Right lobe of liver (tissue), 6 donors: ENCODE data around the gene EHHADH. TPM values are rescaled to one million over a fixed set of nuclear protein-coding genes. Genes with fewer than 3 reads are reported as not detected.
"Not testable (repeated sequence)": the region's sequence is repeated elsewhere in the genome, so short reads cannot be mapped to it uniquely, and the experiment has no call there.

Experiments used
- ATAC-seq, 4 donors: fragments of 200-7000 bp; cut with Tn5 transposase; one replicate each; pipeline ENCODE4 v1.9.1; 2020; ENCODE audit warnings: mild to moderate bottlenecking in 4 of 4, moderate library complexity in 4 of 4
- DNase-seq, 3 donors: peaks; one replicate each; pipeline ENCODE4 v3.0.0-alpha.2; 2020
- H3K27ac ChIP-seq, 3 donors: fragments of 200-600 bp; one replicate each; pipeline ENCODE4 v1.8.0; 2022
- H3K27me3 ChIP-seq, 2 donors: fragments of 200-600 bp; one replicate each; pipeline ENCODE4 v1.8.0; 2022
- H3K36me3 ChIP-seq, 4 donors: fragments of 200-600 bp; sonication (generic) in 1 of 4; one replicate each; pipeline versions ENCODE4 v1.5.1 to v1.8.0; 2017 to 2022; ENCODE audit warnings: control low read depth in 1 of 4
- H3K4me1 ChIP-seq, 4 donors: fragments of 200-600 bp; sonication (generic) in 1 of 4; one replicate each; pipeline versions ENCODE4 v1.5.1 to v1.8.0; 2017 to 2022; ENCODE audit warnings: control low read depth in 1 of 4
- H3K4me3 ChIP-seq, 3 donors: fragments of 200-600 bp; one replicate each; pipeline ENCODE4 v1.8.0; 2022
- H3K9me3 ChIP-seq, 4 donors: fragments of 200-600 bp; sonication (generic) in 1 of 4; one replicate each; pipeline versions ENCODE4 v1.5.1 to v1.8.0; 2017 to 2022; ENCODE audit warnings: control low read depth in 1 of 4
- POLR2A ChIP-seq: fragments of 450-650 bp; IDR thresholded peaks from one replicate; pipeline ENCODE4 v1.6.1; 2017; ENCODE audit warnings: antibody characterized with exemption, mild to moderate bottlenecking
- WGBS: methylation state at CpG from one replicate; pipeline ENCODE4 v1.1.6; 2018; ENCODE audit warnings: low coverage, low lambda C conversion rate; ENCODE audit not compliant: insufficient coverage; ENCODE audit errors: missing lambda C conversion rate; 5-methylcytosine and 5-hydroxymethylcytosine counted together
- intact Hi-C, 2 donors: fragments of 100-400 bp; cut with DNase I; formaldehyde crosslinking; loops; one replicate each; pipeline versions ENCODE4 v1.11.2 to v1.14.1; 2022
- long read RNA-seq: library from polyadenylated mRNA; unstranded; transcript quantifications from one replicate; pipeline ENCODE4 v2.0.0, GENCODE V29; 2019
- total RNA-seq, 6 experiments: library from RNA; depleted of rRNA in 2 of 6; stranded (reverse); fragments of >200 nt in 2 of 6; fragmentation: NEBNext Ultra II Directional in 3 of 6; extraction: Animal tissue kit (Norgen Biotek cat#: 25700) in 3 of 6; gene quantifications; one replicate each; pipeline versions ENCODE4 v1.1.0 to v1.2.4, GENCODE V29; 2016 to 2023
- TF ChIP-seq, protein P1 (sequence below), 4 donors: fragments of 200-600 bp in 3 of 4; fragments of 450-650 bp in 1 of 4; IDR thresholded peaks; one replicate each; pipeline versions ENCODE4 v1.5.1 to v1.8.0; 2016 to 2022; ENCODE audit warnings: antibody characterized with exemption in 4 of 4, mild to moderate bottlenecking in 2 of 4
- donor health status: DM: no; HTN: yes; CAD: no.
- donor health status: DM: no; HTN: no; CAD: no.
- donor health status: DM: no; HTN: no; CAD: no.
- donor health status: DM: no; HTN: yes; CAD: no.
- donor health status: DM: no; HTN: yes; CAD: no.

Gene EHHADH
- total RNA-seq, result 100 to 1,000 TPM; 138 to 322 (median 216) TPM
- long read RNA-seq, transcript EHHADH-201 (7 exons, 3,850 nt), result major isoform, 11 of 20 reads
- long read RNA-seq, partial matches to known transcripts, result 1 of 20 reads
- long read RNA-seq, other reads (novel, unspliced or antisense), result 8 of 20 reads

DNA sequence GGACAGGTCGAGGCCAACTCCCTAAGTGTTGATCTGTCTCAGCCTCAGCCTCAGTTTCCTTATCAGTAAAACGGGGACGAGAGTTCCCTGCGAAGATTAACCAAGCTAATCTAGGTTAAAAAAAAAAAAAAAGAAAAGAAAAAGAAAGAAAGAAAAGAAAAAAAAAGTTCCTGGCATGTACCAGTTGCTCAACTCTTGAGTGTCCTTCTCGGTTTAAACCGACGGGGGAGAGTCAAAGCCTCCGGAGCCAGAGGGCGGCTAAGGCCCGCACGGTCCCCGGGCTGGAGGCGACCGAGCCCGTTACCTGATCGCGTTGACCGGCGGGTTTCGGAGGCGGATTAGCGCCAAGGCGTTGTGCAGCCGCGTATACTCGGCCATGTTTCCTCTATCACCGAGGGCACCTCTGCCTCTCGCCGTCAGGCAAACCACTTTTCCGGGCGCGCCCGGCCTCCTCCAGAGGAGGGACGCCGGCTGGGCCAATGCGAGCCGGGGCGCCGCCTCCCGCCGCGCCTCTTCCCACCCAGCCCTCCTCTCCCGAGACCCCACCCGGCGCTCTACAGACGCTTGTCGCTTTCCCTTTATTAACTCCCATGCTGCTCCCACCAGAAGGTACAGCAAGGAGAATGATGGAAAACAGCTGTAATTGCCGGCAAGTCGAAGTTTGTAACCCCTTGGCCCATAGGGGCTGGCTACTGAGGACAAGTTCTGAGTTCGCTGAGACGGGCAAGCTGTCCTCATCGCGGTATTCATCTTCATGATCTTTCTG, at the start of gene EHHADH:
EHHADH (minus strand) TSS at position 405 of the 766 bp plus-strand sequence; CDS start at position 378, 27 bp downstream.
- TF ChIP-seq, protein P1, sequence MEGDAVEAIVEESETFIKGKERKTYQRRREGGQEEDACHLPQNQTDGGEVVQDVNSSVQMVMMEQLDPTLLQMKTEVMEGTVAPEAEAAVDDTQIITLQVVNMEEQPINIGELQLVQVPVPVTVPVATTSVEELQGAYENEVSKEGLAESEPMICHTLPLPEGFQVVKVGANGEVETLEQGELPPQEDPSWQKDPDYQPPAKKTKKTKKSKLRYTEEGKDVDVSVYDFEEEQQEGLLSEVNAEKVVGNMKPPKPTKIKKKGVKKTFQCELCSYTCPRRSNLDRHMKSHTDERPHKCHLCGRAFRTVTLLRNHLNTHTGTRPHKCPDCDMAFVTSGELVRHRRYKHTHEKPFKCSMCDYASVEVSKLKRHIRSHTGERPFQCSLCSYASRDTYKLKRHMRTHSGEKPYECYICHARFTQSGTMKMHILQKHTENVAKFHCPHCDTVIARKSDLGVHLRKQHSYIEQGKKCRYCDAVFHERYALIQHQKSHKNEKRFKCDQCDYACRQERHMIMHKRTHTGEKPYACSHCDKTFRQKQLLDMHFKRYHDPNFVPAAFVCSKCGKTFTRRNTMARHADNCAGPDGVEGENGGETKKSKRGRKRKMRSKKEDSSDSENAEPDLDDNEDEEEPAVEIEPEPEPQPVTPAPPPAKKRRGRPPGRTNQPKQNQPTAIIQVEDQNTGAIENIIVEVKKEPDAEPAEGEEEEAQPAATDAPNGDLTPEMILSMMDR (IDR thresholded peaks at IDR 0.05), result peak in 1 of 4 donors; percentile 6
- TF ChIP-seq POLR2A, result peak; percentile 87
- DNase-seq (peak; percentile 94), ATAC-seq (peak; percentile 93 to 99 (median 94))
- Histone ChIP-seq H3K27me3 (no peaks in the 10 kb centered on the region), H3K4me1 (peaks cover 0 to 21% (median 0%) of the 10 kb centered on the region in 4 donors), H3K4me3 (peak within 1 kb of the TSS; percentile 61 to 91 (median 81)), H3K27ac (peak within 1 kb of the TSS; percentile 81 to 94 (median 87)), H3K9me3 (no peaks in the 10 kb centered on the region), H3K36me3 (no peaks in the 10 kb centered on the region)
- intact Hi-C loops, result no loop called here
- WGBS, result 4% methylated on average over 31 of the region's 53 CpGs

DNA sequence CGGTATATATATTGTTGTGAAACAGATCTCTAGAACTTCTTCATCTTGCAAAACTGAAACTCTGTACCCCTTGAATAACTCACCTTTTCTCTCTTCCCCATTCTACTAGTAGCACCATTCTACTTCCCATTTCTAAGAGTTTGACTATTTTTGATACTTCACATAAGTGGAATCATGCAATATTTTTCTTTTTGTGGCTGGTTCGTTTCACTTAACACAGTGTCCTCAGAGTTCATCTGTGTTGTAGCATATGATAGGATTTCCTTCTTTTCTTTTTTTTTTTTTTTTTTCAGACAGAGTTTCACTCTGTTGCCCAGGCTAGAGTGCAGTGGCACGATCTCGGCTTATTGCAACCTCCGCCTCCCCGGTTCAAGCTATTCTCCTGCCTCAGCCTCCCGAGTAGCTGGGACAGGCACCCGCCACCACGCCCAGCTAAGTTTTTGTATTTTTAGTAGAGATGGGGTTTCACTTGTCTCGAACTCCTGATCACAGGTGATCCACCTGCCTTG, 46.1 kb upstream of the EHHADH start:
- H3K36me3 ChIP-seq, H3K4me3 ChIP-seq, intact Hi-C loops, H3K9me3 ChIP-seq, H3K27me3 ChIP-seq, DNase-seq, H3K4me1 ChIP-seq, H3K27ac ChIP-seq: not testable (repeated sequence)
- 73% methylated on average over 8 of the region's 10 CpGs for WGBS
- peak in 2 of 4 donors; percentile 35 to 41 for ATAC-seq

DNA sequence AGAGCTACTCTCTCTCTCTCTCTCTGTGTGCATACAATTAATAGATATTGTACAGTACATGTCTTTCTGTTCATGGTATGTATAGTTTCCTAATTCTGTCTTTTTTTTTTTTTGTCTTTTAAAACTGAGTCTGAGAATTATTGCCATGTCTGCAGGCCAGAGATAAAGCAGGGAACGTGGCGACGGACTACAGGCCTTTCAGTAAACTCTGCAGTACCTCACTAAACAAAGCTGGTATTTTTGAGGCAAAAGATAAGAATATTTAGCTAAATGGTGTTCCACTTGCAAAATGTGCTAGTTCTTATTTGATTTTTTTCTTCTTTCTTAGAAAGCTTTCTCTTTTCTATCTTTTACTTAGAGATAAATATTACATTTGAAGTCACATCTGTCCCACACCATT, 44.0 kb upstream of the EHHADH start:
- no peaks in the 10 kb centered on the region for H3K9me3 ChIP-seq
- H3K27me3 ChIP-seq, result no peaks in the 10 kb centered on the region
- TF ChIP-seq, protein P1 (IDR thresholded peaks at IDR 0.05), result no peak
- no peak for TF ChIP-seq POLR2A
- H3K27ac ChIP-seq, result no peak overlapping the region
- DNase-seq, result no peak
- no peak overlapping the region for H3K4me3 ChIP-seq
- H3K4me1 ChIP-seq, result no peaks in the 10 kb centered on the region
- 85% methylated on average over 3 of the region's 3 CpGs for WGBS
- no peak for ATAC-seq
- H3K36me3 ChIP-seq, result no peaks in the 10 kb centered on the region
- intact Hi-C loops, result no loop called here

DNA sequence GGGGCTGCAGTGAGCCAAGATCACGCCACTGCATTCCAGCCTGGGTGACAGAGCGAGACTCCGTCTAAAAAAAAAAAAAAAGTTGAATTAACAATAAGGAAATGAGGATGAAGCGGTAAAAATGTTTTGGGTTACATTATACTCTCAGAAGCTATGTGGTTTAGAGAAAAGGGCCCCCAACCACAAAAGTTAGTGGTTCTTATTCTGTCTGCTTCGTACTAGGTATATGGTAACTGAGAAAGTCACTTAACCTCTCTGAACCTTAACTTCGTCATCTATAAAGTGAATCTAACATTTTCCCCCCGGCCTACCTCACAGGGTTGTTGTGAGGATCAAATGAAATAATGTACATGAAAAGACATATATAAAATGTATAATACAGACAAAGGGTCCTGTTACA, 38.4 kb upstream of the EHHADH start:
- DNase-seq (no peak), ATAC-seq (no peak)
- Histone ChIP-seq H3K9me3 (no peaks in the 10 kb centered on the region), H3K4me1 (no peaks in the 10 kb centered on the region), H3K27ac (no peak overlapping the region), H3K4me3 (no peak overlapping the region), H3K27me3 (no peaks in the 10 kb centered on the region), H3K36me3 (no peaks in the 10 kb centered on the region)
- intact Hi-C loops, result no loop called here
- no peak for TF ChIP-seq POLR2A
- TF ChIP-seq, protein P1 (IDR thresholded peaks at IDR 0.05), result no peak
- WGBS, result 93% methylated on average over 5 of the region's 7 CpGs

DNA sequence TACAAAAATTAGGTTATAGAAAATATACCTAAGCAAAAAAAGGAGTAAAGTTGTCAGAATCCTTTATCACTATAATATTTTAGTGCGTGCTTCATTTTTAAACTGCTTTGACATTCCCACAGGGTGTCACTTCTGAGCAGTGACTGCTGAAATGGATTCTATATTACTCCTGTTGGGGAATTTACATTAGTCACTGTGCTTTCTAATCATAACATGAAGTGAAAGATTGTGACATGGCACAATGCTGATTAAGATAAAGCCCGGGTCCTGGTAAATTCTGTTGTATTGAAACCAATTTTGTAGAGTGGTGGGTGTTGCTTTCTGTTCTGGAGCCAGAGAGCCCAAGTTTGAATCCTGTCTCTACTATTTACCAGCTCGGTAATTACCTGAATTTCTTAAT, 36.4 kb upstream of the EHHADH start:
- H3K4me3 ChIP-seq, result no peak overlapping the region
- intact Hi-C loops, result no loop called here
- ATAC-seq (no peak), DNase-seq (no peak)
- 65% methylated on average over 3 of the region's 3 CpGs for WGBS
- no peaks in the 10 kb centered on the region for H3K9me3 ChIP-seq
- no peaks in the 10 kb centered on the region for H3K4me1 ChIP-seq
- TF ChIP-seq, protein P1 (IDR thresholded peaks at IDR 0.05), result no peak
- no peak for TF ChIP-seq POLR2A
- no peaks in the 10 kb centered on the region for H3K27me3 ChIP-seq
- H3K36me3 ChIP-seq, result no peaks in the 10 kb centered on the region
- no peak overlapping the region for H3K27ac ChIP-seq
